ENCODE data around the gene DNAH6. TPM values are rescaled to one million over a fixed set of nuclear protein-coding genes. Genes with fewer than 3 reads are reported as not detected.

DNAH6 gene
- total RNA-seq, 2 donors from 2014 or later: 0.24 to 0.30 TPM

DNA sequence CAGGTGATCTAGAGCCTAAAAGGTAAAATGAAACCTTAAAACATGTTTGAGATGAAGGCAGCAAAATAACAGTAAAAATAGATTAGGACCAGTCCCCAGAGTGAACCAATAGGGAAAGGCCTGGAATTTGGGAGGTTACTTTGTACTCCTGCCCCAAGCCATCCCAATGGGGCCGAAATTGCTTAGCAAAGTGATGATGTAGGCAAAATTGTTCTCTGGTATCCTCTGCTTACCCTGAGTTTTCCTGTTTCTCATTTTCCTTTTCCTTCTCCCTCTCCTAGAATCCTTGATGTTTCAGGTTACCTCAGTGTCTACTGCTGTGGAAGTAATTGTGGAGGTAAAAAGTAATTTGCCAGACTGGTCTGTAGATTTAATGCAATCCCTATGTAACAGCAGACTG is 271.7 kb downstream of the DNAH6 start:
- TF ChIP-seq, protein P1, sequence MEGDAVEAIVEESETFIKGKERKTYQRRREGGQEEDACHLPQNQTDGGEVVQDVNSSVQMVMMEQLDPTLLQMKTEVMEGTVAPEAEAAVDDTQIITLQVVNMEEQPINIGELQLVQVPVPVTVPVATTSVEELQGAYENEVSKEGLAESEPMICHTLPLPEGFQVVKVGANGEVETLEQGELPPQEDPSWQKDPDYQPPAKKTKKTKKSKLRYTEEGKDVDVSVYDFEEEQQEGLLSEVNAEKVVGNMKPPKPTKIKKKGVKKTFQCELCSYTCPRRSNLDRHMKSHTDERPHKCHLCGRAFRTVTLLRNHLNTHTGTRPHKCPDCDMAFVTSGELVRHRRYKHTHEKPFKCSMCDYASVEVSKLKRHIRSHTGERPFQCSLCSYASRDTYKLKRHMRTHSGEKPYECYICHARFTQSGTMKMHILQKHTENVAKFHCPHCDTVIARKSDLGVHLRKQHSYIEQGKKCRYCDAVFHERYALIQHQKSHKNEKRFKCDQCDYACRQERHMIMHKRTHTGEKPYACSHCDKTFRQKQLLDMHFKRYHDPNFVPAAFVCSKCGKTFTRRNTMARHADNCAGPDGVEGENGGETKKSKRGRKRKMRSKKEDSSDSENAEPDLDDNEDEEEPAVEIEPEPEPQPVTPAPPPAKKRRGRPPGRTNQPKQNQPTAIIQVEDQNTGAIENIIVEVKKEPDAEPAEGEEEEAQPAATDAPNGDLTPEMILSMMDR (IDR thresholded peaks at IDR 0.05): no peak
- no peak for DNase-seq (ENCODE audit: low spot score)
- no peak overlapping the region for H3K27ac ChIP-seq
- H3K9me3 ChIP-seq: no peaks in the 10 kb centered on the region
- no peak overlapping the region for H3K4me3 ChIP-seq
- H3K27me3 ChIP-seq: no peaks in the 10 kb centered on the region
- H3K4me1 ChIP-seq: no peaks in the 10 kb centered on the region
- H3K36me3 ChIP-seq: no peaks in the 10 kb centered on the region

DNA sequence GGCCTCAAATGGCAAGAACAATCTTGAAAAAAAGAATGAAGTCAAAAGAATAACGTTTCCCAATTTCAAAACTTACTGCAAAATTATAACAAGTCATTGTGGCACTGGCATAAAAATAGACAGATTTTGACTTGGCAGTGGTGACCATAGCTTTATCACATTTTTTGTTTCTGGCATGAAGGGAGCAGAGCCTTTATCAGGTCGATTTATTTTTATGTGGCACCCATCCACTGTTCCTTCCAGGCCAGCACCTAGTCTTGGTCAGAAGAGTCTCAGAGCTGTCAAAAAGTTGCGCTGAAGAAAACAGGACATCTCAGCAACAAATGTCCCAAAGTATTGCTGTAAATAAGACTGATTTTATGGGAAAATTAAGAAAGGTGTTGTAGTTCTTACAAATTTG is 272.2 kb downstream of the DNAH6 start:
- no peak overlapping the region for H3K4me3 ChIP-seq
- no peaks in the 10 kb centered on the region for H3K4me1 ChIP-seq
- TF ChIP-seq, protein P1 (IDR thresholded peaks at IDR 0.05): no peak
- H3K36me3 ChIP-seq: no peaks in the 10 kb centered on the region
- no peak overlapping the region for H3K27ac ChIP-seq
- H3K9me3 ChIP-seq: no peaks in the 10 kb centered on the region
- no peaks in the 10 kb centered on the region for H3K27me3 ChIP-seq
- no peak for DNase-seq (ENCODE audit: low spot score)

DNA sequence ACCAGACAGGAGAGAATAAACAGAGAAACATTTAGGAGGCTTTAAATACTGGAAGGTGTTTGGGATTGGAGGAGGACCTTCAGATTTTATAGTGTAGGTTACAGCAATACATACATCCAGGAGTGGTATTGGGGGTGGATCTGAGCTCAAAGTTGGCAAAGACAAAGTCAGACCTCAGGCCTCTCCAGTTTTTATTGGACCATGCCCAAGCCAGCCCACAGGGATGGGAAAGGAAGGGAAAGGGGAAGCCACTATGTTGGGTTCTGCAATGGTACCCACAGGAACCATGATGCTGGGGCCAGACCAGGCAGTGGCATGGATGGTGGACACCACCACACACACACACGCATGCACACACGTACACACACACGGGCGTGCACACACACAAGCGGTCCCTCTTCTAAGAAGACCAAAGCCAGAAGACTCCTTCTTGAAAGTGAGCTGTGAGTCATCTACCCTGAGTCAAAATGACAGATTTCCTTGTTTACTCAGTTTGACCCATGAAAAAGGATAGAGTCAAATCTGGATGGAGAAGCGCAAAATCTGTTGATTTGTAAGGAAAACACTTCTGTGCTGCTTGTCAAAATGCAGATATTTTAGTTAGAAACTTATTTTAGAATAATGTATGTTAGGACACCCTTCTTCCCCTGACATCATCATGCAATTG is 276.7 kb downstream of the DNAH6 start:
- TF ChIP-seq, protein P1 (IDR thresholded peaks at IDR 0.05): no peak
- no peaks in the 10 kb centered on the region for H3K9me3 ChIP-seq
- H3K27ac ChIP-seq: no peak overlapping the region
- H3K36me3 ChIP-seq: no peaks in the 10 kb centered on the region
- no peak overlapping the region for H3K4me3 ChIP-seq
- no peaks in the 10 kb centered on the region for H3K27me3 ChIP-seq
- no peak for DNase-seq (ENCODE audit: low spot score)
- H3K4me1 ChIP-seq: no peaks in the 10 kb centered on the region

DNA sequence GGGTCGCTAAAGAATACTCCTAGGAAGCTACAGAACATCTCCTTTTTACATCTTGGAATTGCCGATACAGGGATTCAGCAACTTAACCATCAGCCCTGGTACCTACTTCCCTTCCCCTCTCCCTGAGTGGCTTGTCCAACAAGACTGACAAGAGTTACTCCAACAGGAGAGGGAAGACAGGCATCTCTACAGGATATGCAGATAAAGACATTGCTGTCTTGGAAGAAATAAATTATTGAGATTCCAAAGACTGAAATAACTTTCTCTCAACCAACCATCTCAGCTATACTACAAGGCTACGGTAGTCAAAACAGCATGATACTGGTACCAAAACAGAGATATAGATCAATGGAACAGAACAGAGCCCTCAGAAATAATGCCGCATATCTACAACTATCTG is 277.3 kb downstream of the DNAH6 start:
- no peak for DNase-seq (ENCODE audit: low spot score)
- no peaks in the 10 kb centered on the region for H3K36me3 ChIP-seq
- no peak overlapping the region for H3K4me3 ChIP-seq
- no peak overlapping the region for H3K27ac ChIP-seq
- no peaks in the 10 kb centered on the region for H3K4me1 ChIP-seq
- H3K27me3 ChIP-seq: no peaks in the 10 kb centered on the region
- TF ChIP-seq, protein P1 (IDR thresholded peaks at IDR 0.05): no peak
- H3K9me3 ChIP-seq: no peaks in the 10 kb centered on the region

DNA sequence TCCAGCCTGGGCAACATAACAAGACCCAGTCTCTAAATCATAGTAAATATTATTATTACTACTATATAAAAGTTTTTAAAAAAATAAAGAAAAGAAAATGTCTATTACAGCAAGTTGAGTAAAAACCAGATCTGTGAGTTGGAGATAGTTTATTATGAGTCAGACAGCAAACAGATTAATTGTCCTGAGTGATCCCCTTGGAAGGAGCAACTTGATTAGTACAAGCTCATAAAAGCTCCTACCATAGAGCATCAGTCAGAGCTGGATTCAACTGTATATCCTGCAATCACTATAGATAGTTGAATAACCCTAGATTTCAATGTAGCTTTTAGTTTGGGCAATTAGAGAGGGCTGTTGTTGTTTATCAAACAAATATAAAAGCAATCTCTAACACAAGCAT is 280.5 kb downstream of the DNAH6 start:
- H3K4me1 ChIP-seq: no peaks in the 10 kb centered on the region
- H3K36me3 ChIP-seq: no peaks in the 10 kb centered on the region
- TF ChIP-seq, protein P1 (IDR thresholded peaks at IDR 0.05): no peak
- DNase-seq (ENCODE audit: low spot score): no peak
- no peak overlapping the region for H3K27ac ChIP-seq
- H3K9me3 ChIP-seq: peaks cover 0 to under 1% of the 10 kb centered on the region in 2 donors
- no peak overlapping the region for H3K4me3 ChIP-seq
- no peaks in the 10 kb centered on the region for H3K27me3 ChIP-seq

DNA sequence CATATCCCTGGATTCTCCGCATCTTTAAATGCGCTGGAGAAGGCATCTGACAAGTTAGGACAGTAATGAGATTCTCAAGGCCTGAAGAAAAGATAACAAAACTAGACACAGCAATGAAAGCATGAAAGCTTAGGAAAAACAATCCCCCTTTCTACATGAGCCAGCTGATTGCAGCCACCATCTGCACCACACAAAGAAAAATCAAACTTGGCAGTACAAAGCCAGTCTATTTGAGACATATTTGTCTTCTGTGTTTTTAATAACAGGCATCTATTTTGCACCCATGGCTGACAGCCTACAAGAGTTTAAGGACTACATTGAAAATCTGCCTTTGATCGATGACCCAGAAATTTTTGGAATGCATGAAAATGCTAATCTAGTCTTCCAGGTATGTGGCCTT is 281.0 kb downstream of the DNAH6 start:
- no peaks in the 10 kb centered on the region for H3K36me3 ChIP-seq
- DNase-seq (ENCODE audit: low spot score): no peak
- H3K9me3 ChIP-seq: peaks cover 0 to 4% of the 10 kb centered on the region in 2 donors
- TF ChIP-seq, protein P1 (IDR thresholded peaks at IDR 0.05): no peak
- no peaks in the 10 kb centered on the region for H3K27me3 ChIP-seq
- no peaks in the 10 kb centered on the region for H3K4me1 ChIP-seq
- H3K27ac ChIP-seq: no peak overlapping the region
- no peak overlapping the region for H3K4me3 ChIP-seq
